Skin of body (tissue), 2 donors: ENCODE data around the gene MRC2. TPM values are rescaled to one million over a fixed set of nuclear protein-coding genes. Genes with fewer than 3 reads are reported as not detected.
"Not testable (repeated sequence)": the region's sequence is repeated elsewhere in the genome, so short reads cannot be mapped to it uniquely, and the experiment has no call there.

Experiments used
- DNase-seq: peaks from one replicate; lab custom pipeline; 2025; lab: John Stamatoyannopoulos, UW
- total RNA-seq: library from RNA; depleted of rRNA; stranded (reverse); fragments of >200 nt; gene quantifications from one replicate; pipeline ENCODE4 v1.2.3, GENCODE V29; 2014

The MRC2 gene
- total RNA-seq, 1 donor from 2014 or later = 147 TPM

DNA sequence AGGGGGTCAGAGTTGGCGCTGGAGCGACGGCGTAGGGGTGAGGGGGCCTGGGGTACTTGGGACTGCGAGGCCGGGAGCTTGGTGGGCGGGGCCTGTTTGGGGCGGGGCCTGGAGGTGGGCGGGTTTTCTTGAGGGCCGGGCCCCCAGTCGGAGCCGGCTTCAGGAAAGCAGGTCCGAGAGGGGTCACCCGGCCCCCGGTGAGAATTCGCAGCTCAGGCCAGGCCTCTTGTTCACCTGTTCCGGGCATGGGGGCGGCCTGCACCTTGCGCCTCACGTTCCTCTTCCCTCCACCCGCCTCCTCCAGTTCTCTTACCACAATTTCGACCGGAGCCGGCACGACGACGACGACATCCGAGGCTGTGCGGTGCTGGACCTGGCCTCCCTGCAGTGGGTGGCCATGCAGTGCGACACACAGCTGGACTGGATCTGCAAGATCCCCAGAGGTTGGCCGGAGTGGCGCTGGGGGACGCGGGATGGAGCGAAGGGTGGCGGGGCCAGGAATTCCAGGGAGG lies 52.5 kb downstream of the MRC2 start:
- DNase-seq = no peak

GRCh38 chr17:62680541-62681052 lies 53.1 kb downstream of the MRC2 start:
- DNase-seq = no peak

GRCh38 chr17:62681061-62681938 lies 53.8 kb downstream of the MRC2 start:
- no peak for DNase-seq

GRCh38 chr17:62681939-62682381 lies 54.5 kb downstream of the MRC2 start:
- DNase-seq = no peak

GRCh38 chr17:62684179-62684578 lies 56.7 kb downstream of the MRC2 start:
- no peak for DNase-seq

GRCh38 chr17:62687997-62688396 lies 60.5 kb downstream of the MRC2 start:
- DNase-seq = no peak

GRCh38 chr17:62688398-62689160 lies 61.1 kb downstream of the MRC2 start:
- DNase-seq = no peak

GRCh38 chr17:62689441-62690167 lies 62.1 kb downstream of the MRC2 start:
- DNase-seq = no peak

- no peak for DNase-seq
Observed at GRCh38 chr17:62690168-62690897, 62.9 kb downstream of the MRC2 start.

DNA sequence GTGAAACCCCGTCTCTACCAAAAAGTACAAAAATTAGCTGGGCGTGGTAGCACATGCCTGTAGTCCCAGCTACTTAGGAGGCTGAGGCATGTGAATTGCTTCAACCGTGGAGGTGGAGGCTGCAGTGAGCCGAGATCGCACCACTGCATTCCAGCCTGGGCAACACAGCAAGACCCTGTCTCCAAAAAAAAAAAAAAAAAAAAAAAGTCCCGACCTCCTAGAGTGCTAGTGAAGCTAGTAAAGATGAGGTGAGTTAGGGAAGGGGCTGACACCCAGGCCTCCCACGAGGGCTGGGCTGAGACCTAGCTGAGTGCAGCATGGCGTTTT lies 64.1 kb downstream of the MRC2 start:
- DNase-seq = not testable (repeated sequence)

DNA sequence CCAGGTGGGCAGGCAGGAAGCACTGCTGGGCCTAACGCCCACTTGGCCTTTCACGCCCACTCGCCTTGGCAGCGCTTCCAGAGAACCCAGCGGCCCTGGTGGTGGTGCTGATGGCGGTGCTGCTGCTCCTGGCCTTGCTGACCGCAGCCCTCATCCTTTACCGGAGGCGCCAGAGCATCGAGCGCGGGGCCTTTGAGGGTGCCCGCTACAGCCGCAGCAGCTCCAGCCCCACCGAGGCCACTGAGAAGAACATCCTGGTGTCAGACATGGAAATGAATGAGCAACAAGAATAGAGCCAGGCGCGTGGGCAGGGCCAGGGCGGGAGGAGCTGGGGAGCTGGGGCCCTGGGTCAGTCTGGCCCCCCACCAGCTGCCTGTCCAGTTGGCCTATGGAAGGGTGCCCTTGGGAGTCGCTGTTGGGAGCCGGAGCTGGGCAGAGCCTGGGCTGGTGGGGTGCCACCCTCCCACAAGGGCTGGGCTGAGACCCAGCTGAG lies 64.7 kb downstream of the MRC2 start:
- DNase-seq = no peak

DNA sequence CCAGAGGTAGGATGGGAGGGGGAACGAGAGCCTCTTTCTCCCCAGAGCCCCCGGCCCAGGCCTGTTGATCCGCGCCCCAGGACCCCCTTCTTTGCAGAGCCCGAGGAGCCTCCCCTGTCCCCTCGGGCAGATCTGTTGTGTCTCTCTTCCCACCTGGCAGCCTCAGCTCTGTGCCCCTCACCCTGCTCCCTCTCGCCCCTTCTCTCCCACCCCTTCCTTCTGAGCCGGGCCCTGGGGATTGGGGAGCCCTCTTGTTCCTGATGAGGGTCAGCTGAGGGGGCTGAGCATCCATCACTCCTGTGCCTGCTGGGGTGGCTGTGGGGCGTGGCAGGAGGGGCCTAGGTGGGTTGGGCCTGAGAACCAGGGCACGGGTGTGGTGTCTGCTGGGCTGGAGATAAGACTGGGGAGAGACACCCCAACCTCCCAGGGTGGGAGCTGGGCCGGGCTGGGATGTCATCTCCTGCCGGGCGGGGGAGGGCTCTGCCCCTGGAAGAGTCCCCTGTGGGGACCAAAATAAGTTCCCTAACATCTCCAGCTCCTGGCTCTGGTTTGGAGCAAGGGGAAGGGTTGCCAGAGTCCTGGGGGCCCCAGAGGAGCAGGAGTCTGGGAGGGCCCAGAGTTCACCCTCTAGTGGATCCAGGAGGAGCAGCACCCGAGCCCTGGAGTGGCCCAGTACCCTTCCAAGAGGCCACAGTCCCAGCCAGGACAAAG lies 65.4 kb downstream of the MRC2 start:
- DNase-seq = no peak

DNA sequence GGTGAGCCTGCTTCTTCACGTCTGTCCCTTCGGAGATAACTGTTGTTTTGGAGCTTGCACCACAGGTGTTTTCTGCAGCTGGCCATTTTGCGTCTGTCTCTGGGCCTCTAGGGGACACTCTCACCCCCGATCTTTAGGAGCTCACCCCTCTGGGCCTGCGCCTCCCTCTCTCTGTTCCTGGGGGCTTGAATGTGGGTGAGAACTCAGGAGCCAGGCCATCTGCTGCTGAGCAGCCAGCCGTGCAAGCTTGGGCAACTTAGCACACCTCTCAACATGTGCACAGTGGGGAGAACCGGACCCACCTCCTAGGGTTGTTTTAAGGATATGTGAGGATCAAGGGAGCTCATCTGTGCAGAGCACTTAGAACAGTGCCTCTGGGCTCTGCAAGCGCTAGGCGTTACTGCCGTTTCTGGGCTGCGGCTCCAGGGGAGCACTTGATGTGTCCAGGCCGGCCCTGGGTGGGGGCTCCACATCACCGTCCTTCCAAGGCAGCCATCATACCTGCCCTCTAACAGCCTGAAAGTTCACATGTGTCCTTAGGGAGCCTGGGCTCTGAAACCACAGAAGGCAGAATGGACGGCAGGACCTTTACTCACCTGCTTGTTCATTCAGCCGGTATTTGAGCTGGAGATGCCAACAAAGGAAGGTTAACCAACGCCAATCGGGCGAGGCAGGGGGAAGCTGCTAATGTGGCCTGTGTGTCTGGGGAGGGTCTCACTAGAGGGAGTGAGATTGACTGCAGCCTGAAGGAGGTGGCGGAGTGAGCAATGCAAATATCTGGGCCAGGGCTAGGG lies 66.3 kb downstream of the MRC2 start:
- DNase-seq = no peak

DNA sequence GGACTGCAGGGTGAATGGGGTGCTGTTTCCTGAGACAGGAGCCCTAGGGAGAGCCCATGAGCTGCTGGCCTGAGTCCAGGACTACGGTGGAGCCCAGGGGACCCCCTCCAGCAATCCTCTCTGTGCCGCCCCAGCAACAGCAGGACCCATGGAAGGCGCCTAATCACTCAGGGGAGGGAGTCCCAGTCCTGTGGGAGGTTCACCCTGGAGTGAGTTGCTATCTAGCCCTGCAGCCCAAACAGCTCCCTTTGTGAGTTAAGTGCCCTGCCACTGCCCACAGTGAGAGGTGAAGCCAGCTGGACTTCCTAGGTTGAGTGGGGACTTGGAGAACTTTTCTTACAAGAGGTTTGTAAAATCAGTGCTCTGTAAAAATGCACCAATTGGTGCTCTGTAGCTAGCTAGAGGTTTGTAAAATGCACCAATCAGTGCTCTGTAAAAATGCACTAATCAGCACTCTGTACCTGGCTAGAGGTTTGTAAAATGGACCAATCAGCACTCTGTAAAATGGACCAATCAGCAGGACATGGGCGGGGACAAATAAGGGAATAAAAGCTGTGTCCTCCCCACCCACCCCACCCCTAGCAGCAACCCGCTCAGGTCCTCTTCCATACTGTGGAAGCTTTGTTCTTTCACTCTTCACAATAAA lies 67.7 kb downstream of the MRC2 start:
- not testable (repeated sequence) for DNase-seq

- DNase-seq = no peak
Observed at GRCh38 chr17:62696256-62696655, 68.8 kb downstream of the MRC2 start.

- DNase-seq = no peak
Observed at GRCh38 chr17:62696726-62697490, 69.4 kb downstream of the MRC2 start.

GRCh38 chr17:62698459-62698858 lies 71.0 kb downstream of the MRC2 start:
- not testable (repeated sequence) for DNase-seq
